Hepatocyte (in vitro differentiated cells): ENCODE results near the gene C19orf53.

ENCODE experiments used
- CTCF ChIP-seq: fragments of 200-600 bp; sonication (generic); IDR thresholded peaks from 2 replicates; pipeline ENCODE4 v1.5.1; 2016; ENCODE audit warnings: antibody characterized with exemption, mild to moderate bottlenecking; ENCODE audit not compliant: poor library complexity
- EZH2 ChIP-seq: fragments of 200-600 bp; sonication (generic); IDR thresholded peaks from 2 replicates; pipeline ENCODE4 v1.6.1; 2016; ENCODE audit warnings: antibody characterized with exemption, mild to moderate bottlenecking, borderline replicate concordance

- TF ChIP-seq CTCF (no peak), EZH2 (no peak)
Measured at GRCh38 chr19:13768510-13768909, 5.7 kb upstream of the C19orf53 start.
